Measurements from ENCODE around the gene CTNNA3.

Gene CTNNA3

GRCh38 chr10:67112765-67113164, 583.2 kb downstream of the CTNNA3 start:
- Histone ChIP-seq H3K36me3 (ENCODE audit: control insufficient read depth in 2 of 2, insufficient read depth in 2 of 2, low read length in 2 of 2) (no peaks in the 10 kb centered on the region), H3K9ac (ENCODE audit: low read depth in 1 of 2, low read length in 2 of 2) (no peak overlapping the region), H3K27me3 (ENCODE audit: control insufficient read depth in 2 of 2, insufficient read depth in 2 of 2, low read length in 2 of 2) (no peaks in the 10 kb centered on the region), H3K27ac (ENCODE audit: low read depth in 2 of 2, low read length in 2 of 2) (no peak overlapping the region), H3K4me1 (ENCODE audit: control insufficient read depth in 2 of 2, insufficient read depth in 2 of 2, low read length in 2 of 2) (no peaks in the 10 kb centered on the region), H3K4me3 (ENCODE audit: low read length in 2 of 2) (no peak overlapping the region), H3K9me3 (ENCODE audit: control insufficient read depth in 2 of 2, low read length in 2 of 2) (no peaks in the 10 kb centered on the region)

GRCh38 chr10:67110286-67110685, 585.7 kb downstream of the CTNNA3 start:
- Histone ChIP-seq H3K9me3 (ENCODE audit: control insufficient read depth in 2 of 2, low read length in 2 of 2) (no peaks in the 10 kb centered on the region), H3K4me1 (ENCODE audit: control insufficient read depth in 2 of 2, insufficient read depth in 2 of 2, low read length in 2 of 2) (no peaks in the 10 kb centered on the region), H3K27ac (ENCODE audit: low read depth in 2 of 2, low read length in 2 of 2) (no peak overlapping the region), H3K9ac (ENCODE audit: low read depth in 1 of 2, low read length in 2 of 2) (no peak overlapping the region), H3K4me3 (ENCODE audit: low read length in 2 of 2) (no peak overlapping the region), H3K36me3 (ENCODE audit: control insufficient read depth in 2 of 2, insufficient read depth in 2 of 2, low read length in 2 of 2) (no peaks in the 10 kb centered on the region), H3K27me3 (ENCODE audit: control insufficient read depth in 2 of 2, insufficient read depth in 2 of 2, low read length in 2 of 2) (no peaks in the 10 kb centered on the region)

DNA sequence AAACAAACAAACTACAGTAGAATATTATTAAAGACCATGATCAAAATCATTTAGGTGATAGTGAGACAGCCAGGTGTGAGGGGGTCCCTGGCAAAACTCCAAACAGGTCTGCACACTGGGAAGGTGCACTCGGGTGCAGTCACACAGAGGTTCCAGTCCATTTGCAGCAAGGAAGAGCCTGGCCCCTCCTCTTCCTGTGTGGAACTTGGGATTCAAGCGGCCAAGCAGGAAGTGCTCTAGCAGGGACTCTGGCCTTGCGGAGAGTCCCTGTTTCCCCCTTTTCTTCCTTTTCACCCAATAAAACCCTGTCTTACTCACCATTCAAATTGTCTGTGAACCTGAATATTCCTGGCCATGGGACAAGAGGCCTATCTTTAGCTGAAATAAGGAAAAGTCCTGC, 588.3 kb downstream of the CTNNA3 start:
- no peak overlapping the region for H3K27ac ChIP-seq (ENCODE audit: low read depth in 2 of 2, low read length in 2 of 2)

GRCh38 chr10:67100951-67101350, 595.0 kb downstream of the CTNNA3 start:
- Histone ChIP-seq H3K4me1 (ENCODE audit: control insufficient read depth in 2 of 2, insufficient read depth in 2 of 2, low read length in 2 of 2) (no peaks in the 10 kb centered on the region), H3K36me3 (ENCODE audit: control insufficient read depth in 2 of 2, insufficient read depth in 2 of 2, low read length in 2 of 2) (no peaks in the 10 kb centered on the region), H3K27ac (ENCODE audit: low read depth in 2 of 2, low read length in 2 of 2) (no peak overlapping the region), H3K27me3 (ENCODE audit: control insufficient read depth in 2 of 2, insufficient read depth in 2 of 2, low read length in 2 of 2) (no peaks in the 10 kb centered on the region), H3K9me3 (ENCODE audit: control insufficient read depth in 2 of 2, low read length in 2 of 2) (no peaks in the 10 kb centered on the region), H3K4me3 (ENCODE audit: low read length in 2 of 2) (no peak overlapping the region), H3K9ac (ENCODE audit: low read depth in 1 of 2, low read length in 2 of 2) (no peak overlapping the region)

More for the DNA sequence above, 588.3 kb downstream of the CTNNA3 start:
- Histone ChIP-seq H3K9ac (ENCODE audit: low read depth in 1 of 2, low read length in 2 of 2) (no peak overlapping the region), H3K4me3 (ENCODE audit: low read length in 2 of 2) (no peak overlapping the region), H3K4me1 (ENCODE audit: control insufficient read depth in 2 of 2, insufficient read depth in 2 of 2, low read length in 2 of 2) (no peaks in the 10 kb centered on the region), H3K27me3 (ENCODE audit: control insufficient read depth in 2 of 2, insufficient read depth in 2 of 2, low read length in 2 of 2) (no peaks in the 10 kb centered on the region), H3K9me3 (ENCODE audit: control insufficient read depth in 2 of 2, low read length in 2 of 2) (no peaks in the 10 kb centered on the region), H3K36me3 (ENCODE audit: control insufficient read depth in 2 of 2, insufficient read depth in 2 of 2, low read length in 2 of 2) (no peaks in the 10 kb centered on the region)

DNA sequence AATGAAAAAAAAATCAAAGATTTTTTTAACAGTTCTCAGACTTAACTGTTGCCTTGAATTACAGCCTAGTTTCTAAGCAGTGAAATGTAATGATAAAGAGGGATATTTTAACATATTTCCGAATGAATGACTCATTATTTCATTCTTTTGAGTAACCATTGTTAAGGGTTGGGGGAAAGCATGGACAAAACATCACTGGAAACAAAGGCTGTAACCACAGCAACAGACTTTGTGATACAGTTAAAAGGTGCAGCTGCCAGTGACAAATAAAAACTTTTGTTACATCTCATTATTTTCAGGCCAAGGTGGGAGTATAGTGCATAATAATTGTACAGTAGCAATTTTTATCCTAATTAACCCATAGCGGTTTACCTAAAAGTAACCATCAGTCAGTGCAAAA, 597.5 kb downstream of the CTNNA3 start:
- Histone ChIP-seq H3K4me3 (ENCODE audit: low read length in 2 of 2) (no peak overlapping the region), H3K9me3 (ENCODE audit: control insufficient read depth in 2 of 2, low read length in 2 of 2) (no peaks in the 10 kb centered on the region), H3K9ac (ENCODE audit: low read depth in 1 of 2, low read length in 2 of 2) (no peak overlapping the region), H3K36me3 (ENCODE audit: control insufficient read depth in 2 of 2, insufficient read depth in 2 of 2, low read length in 2 of 2) (no peaks in the 10 kb centered on the region), H3K27ac (ENCODE audit: low read depth in 2 of 2, low read length in 2 of 2) (no peak overlapping the region), H3K4me1 (ENCODE audit: control insufficient read depth in 2 of 2, insufficient read depth in 2 of 2, low read length in 2 of 2) (no peaks in the 10 kb centered on the region), H3K27me3 (ENCODE audit: control insufficient read depth in 2 of 2, insufficient read depth in 2 of 2, low read length in 2 of 2) (no peaks in the 10 kb centered on the region)

GRCh38 chr10:67095531-67095930, 600.5 kb downstream of the CTNNA3 start:
- H3K36me3 ChIP-seq (ENCODE audit: control insufficient read depth in 2 of 2, insufficient read depth in 2 of 2, low read length in 2 of 2): no peaks in the 10 kb centered on the region
- H3K4me3 ChIP-seq (ENCODE audit: low read length in 2 of 2): no peak overlapping the region
- no peaks in the 10 kb centered on the region for H3K27me3 ChIP-seq (ENCODE audit: control insufficient read depth in 2 of 2, insufficient read depth in 2 of 2, low read length in 2 of 2)
- no peaks in the 10 kb centered on the region for H3K9me3 ChIP-seq (ENCODE audit: control insufficient read depth in 2 of 2, low read length in 2 of 2)
- H3K27ac ChIP-seq (ENCODE audit: low read depth in 2 of 2, low read length in 2 of 2): no peak overlapping the region
- no peaks in the 10 kb centered on the region for H3K4me1 ChIP-seq (ENCODE audit: control insufficient read depth in 2 of 2, insufficient read depth in 2 of 2, low read length in 2 of 2)
- no peak overlapping the region for H3K9ac ChIP-seq (ENCODE audit: low read depth in 1 of 2, low read length in 2 of 2)

- Histone ChIP-seq H3K27ac (ENCODE audit: low read depth in 2 of 2, low read length in 2 of 2) (no peak overlapping the region), H3K27me3 (ENCODE audit: control insufficient read depth in 2 of 2, insufficient read depth in 2 of 2, low read length in 2 of 2) (no peaks in the 10 kb centered on the region), H3K4me1 (ENCODE audit: control insufficient read depth in 2 of 2, insufficient read depth in 2 of 2, low read length in 2 of 2) (no peaks in the 10 kb centered on the region), H3K36me3 (ENCODE audit: control insufficient read depth in 2 of 2, insufficient read depth in 2 of 2, low read length in 2 of 2) (no peaks in the 10 kb centered on the region), H3K9me3 (ENCODE audit: control insufficient read depth in 2 of 2, low read length in 2 of 2) (no peaks in the 10 kb centered on the region), H3K4me3 (ENCODE audit: low read length in 2 of 2) (no peak overlapping the region), H3K9ac (ENCODE audit: low read depth in 1 of 2, low read length in 2 of 2) (no peak overlapping the region)
Measured at GRCh38 chr10:67088036-67088435, 608.0 kb downstream of the CTNNA3 start.

DNA sequence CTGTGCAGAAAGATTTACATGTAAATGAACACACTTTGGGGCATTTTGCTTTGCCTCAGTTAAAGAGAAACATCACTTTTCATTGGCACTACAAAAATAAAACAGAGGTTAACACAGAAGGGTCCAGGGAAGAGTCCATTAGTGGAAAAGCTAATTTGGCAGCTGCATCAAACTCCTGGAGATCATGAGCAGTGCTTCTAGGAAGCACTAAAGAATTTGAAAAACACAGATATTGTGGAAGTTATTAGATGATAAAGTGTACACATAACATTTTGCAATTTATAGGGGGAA, 608.9 kb downstream of the CTNNA3 start:
- Histone ChIP-seq H3K9ac (ENCODE audit: low read depth in 1 of 2, low read length in 2 of 2) (no peak overlapping the region), H3K9me3 (ENCODE audit: control insufficient read depth in 2 of 2, low read length in 2 of 2) (no peaks in the 10 kb centered on the region), H3K4me3 (ENCODE audit: low read length in 2 of 2) (no peak overlapping the region), H3K4me1 (ENCODE audit: control insufficient read depth in 2 of 2, insufficient read depth in 2 of 2, low read length in 2 of 2) (no peaks in the 10 kb centered on the region), H3K27ac (ENCODE audit: low read depth in 2 of 2, low read length in 2 of 2) (no peak overlapping the region), H3K27me3 (ENCODE audit: control insufficient read depth in 2 of 2, insufficient read depth in 2 of 2, low read length in 2 of 2) (no peaks in the 10 kb centered on the region), H3K36me3 (ENCODE audit: control insufficient read depth in 2 of 2, insufficient read depth in 2 of 2, low read length in 2 of 2) (no peaks in the 10 kb centered on the region)

DNA sequence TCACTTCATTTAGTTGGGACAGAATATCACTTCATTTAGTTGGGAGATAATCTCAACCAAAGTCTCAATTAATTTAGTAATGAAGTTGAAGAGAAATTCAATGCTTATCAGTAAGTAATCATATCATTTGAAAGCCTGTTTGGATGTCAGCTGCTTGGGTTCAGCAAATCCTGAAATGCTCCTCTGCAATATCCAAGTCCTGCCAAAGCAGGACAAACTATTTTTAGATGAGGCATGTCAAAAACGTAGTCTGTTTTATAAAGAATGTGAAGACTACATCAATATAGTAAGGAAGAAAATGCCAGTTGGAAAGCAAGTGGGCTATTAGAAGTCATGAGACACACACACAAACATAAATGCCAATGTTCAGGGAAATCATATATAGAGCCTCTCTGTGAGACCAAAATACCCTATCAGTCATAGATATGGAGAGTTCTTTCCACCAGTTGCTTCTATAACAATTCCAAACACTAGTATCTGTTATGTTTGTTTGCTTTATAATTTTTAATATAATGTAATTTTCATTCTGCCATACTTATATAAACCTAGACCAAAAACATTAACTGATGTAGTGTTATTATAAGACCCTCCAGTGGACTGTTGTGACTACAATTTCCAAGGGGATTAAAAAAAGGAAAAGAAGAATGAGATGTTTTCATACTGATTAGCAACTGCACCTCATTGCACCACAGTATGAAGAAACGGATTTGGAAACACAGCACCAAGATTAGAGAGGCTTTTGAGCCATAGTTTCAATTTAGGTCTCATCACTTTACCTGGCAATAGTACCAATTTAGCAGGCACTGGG, 609.5 kb downstream of the CTNNA3 start:
- Histone ChIP-seq H3K4me3 (ENCODE audit: low read length in 2 of 2) (no peak overlapping the region), H3K36me3 (ENCODE audit: control insufficient read depth in 2 of 2, insufficient read depth in 2 of 2, low read length in 2 of 2) (no peaks in the 10 kb centered on the region), H3K9ac (ENCODE audit: low read depth in 1 of 2, low read length in 2 of 2) (no peak overlapping the region), H3K27me3 (ENCODE audit: control insufficient read depth in 2 of 2, insufficient read depth in 2 of 2, low read length in 2 of 2) (no peaks in the 10 kb centered on the region), H3K27ac (ENCODE audit: low read depth in 2 of 2, low read length in 2 of 2) (no peak overlapping the region), H3K4me1 (ENCODE audit: control insufficient read depth in 2 of 2, insufficient read depth in 2 of 2, low read length in 2 of 2) (no peaks in the 10 kb centered on the region), H3K9me3 (ENCODE audit: control insufficient read depth in 2 of 2, low read length in 2 of 2) (no peaks in the 10 kb centered on the region)

DNA sequence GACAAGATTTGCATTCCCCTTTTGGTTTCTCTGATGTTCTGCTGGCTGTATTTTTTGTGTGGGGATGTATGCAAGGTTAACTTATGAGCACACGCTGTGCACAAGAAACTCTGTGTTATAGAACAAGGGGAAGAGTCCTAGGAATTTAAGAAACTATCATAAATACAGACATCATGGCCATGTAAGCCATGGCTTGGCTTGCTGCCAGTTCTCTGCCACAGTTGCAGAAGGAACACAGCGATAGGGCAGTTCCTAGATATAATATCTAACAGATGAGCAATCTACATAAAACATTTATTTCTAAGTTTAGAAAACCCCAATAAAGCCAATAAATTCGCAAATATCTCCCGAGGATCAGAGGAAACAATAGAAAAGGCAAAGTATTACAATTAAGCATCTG, 616.9 kb downstream of the CTNNA3 start:
- Histone ChIP-seq H3K4me3 (ENCODE audit: low read length in 2 of 2) (no peak overlapping the region), H3K36me3 (ENCODE audit: control insufficient read depth in 2 of 2, insufficient read depth in 2 of 2, low read length in 2 of 2) (no peaks in the 10 kb centered on the region), H3K9me3 (ENCODE audit: control insufficient read depth in 2 of 2, low read length in 2 of 2) (no peaks in the 10 kb centered on the region), H3K27me3 (ENCODE audit: control insufficient read depth in 2 of 2, insufficient read depth in 2 of 2, low read length in 2 of 2) (no peaks in the 10 kb centered on the region), H3K4me1 (ENCODE audit: control insufficient read depth in 2 of 2, insufficient read depth in 2 of 2, low read length in 2 of 2) (no peaks in the 10 kb centered on the region), H3K9ac (ENCODE audit: low read depth in 1 of 2, low read length in 2 of 2) (no peak overlapping the region), H3K27ac (ENCODE audit: low read depth in 2 of 2, low read length in 2 of 2) (no peak overlapping the region)

- H3K4me1 ChIP-seq (ENCODE audit: control insufficient read depth in 2 of 2, insufficient read depth in 2 of 2, low read length in 2 of 2): no peaks in the 10 kb centered on the region
- no peaks in the 10 kb centered on the region for H3K9me3 ChIP-seq (ENCODE audit: control insufficient read depth in 2 of 2, low read length in 2 of 2)
- H3K4me3 ChIP-seq (ENCODE audit: low read length in 2 of 2): no peak overlapping the region
- no peaks in the 10 kb centered on the region for H3K36me3 ChIP-seq (ENCODE audit: control insufficient read depth in 2 of 2, insufficient read depth in 2 of 2, low read length in 2 of 2)
- no peaks in the 10 kb centered on the region for H3K27me3 ChIP-seq (ENCODE audit: control insufficient read depth in 2 of 2, insufficient read depth in 2 of 2, low read length in 2 of 2)
- no peak overlapping the region for H3K27ac ChIP-seq (ENCODE audit: low read depth in 2 of 2, low read length in 2 of 2)
- H3K9ac ChIP-seq (ENCODE audit: low read depth in 1 of 2, low read length in 2 of 2): no peak overlapping the region
Measured at GRCh38 chr10:67077376-67077775, 618.6 kb downstream of the CTNNA3 start.
